NCI-H510A (cell line): ENCODE measurements around the gene RASL10A.

Experiments
- DNase-seq: peaks from one replicate; lab custom pipeline; 2025; lab: John Stamatoyannopoulos, UW

RASL10A gene

GRCh38 chr22:29268511-29269229 is 46.8 kb downstream of the RASL10A start:
- no peak for DNase-seq

- DNase-seq = peak; percentile 84
Measured at GRCh38 chr22:29267858-29268510, 47.5 kb downstream of the RASL10A start, which contains the start of the genes EWSR1 and RHBDD3. TSS of gene EWSR1 (plus strand) at chr22:29268268. CDS start at chr22:29268337, 69 bp downstream. TSS of gene RHBDD3 (minus strand) at chr22:29267981. CDS start at chr22:29265626, 2,355 bp downstream.

GRCh38 chr22:29267462-29267857 is 48.0 kb downstream of the RASL10A start:
- no peak for DNase-seq

- DNase-seq = no peak
Measured at GRCh38 chr22:29266564-29267461, 48.7 kb downstream of the RASL10A start.

GRCh38 chr22:29265929-29266328 is 49.6 kb downstream of the RASL10A start:
- DNase-seq = no peak

GRCh38 chr22:29265305-29265704 is 50.2 kb downstream of the RASL10A start:
- DNase-seq = no peak

GRCh38 chr22:29263791-29264276 is 51.7 kb downstream of the RASL10A start:
- DNase-seq = no peak
